Keratinocyte (primary cell): ENCODE measurements around the gene S100A13.

ENCODE experiments used
- CTCF ChIP-seq, 3 experiments: IDR thresholded peaks in 1 of 3; conservative IDR thresholded peaks in 1 of 3; optimal IDR thresholded peaks in 1 of 3; 2 replicates in 2 of 3; 3 replicates in 1 of 3; pipeline versions ENCODE3 to v1.5.1; 2011; ENCODE audit warnings: low read length in 3 of 3, mild to moderate bottlenecking in 3 of 3, moderate library complexity in 2 of 3, control low read depth in 1 of 3, inconsistent platforms in 1 of 3; ENCODE audit not compliant: insufficient read depth in 2 of 3; ENCODE audit errors: extremely low read depth in 1 of 3
- EZH2 ChIP-seq: IDR thresholded peaks from one replicate; pipeline ENCODE4 v1.6.1; 2012; ENCODE audit warnings: inconsistent platforms, mild to moderate bottlenecking, low read length, moderate library complexity

- TF ChIP-seq CTCF (optimal IDR thresholded peaks at IDR 0.05 in 1 of 3, IDR thresholded peaks at IDR 0.05 in 1 of 3, conservative IDR thresholded peaks at IDR 0.05 in 1 of 3; ENCODE audit: extremely low read depth in 1 of 3, insufficient read depth in 2 of 3, low read length in 3 of 3) (no peak), EZH2 (no peak)
Observed at GRCh38 chr1:153643816-153644215, 16.5 kb upstream of the S100A13 start.
